GM19395 (cell line): Measurements from ENCODE around the gene ATG5.

Source experiments
- ATAC-seq: cut with Tn5 transposase; IDR thresholded peaks from one replicate; pipeline ENCODE4 v1.9.1; 2021; ENCODE audit warnings: mild to moderate bottlenecking, moderate library complexity; ENCODE audit not compliant: unreplicated experiment

ATG5 gene

DNA sequence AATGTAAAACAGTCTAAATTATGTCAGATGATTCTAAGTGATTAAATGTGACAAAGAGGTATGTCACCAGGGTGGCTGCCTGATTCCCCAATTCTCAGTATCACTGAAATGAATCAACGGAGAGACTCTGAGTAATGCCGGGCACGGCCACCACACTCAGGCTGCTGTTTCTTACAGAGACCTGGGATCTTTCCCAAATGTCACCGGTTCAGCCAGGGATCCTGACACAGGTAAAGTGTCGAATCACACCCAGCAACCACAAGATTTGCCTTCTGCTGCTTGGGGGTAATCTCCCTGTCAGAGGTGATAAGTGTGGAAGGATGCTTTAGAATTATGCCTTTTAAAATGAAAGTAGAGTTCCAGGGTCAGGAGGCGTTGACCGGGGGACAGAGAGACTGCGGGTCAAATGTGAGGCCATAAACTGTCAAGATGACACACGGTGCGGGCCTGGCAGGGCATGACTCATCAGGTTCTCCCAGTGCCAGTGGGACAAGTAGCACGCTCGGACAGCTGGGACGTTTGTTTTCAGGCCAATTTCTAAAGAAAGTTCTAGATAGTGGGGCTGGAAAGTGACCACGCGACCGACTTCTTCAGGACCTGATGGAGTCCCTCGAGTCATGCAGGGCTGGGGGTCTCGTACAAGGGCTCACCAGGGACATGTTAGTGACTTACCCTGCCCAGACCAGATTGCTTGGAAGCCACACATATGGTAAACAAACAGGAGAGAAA is 190.5 kb downstream of the ATG5 start:
- ATAC-seq, result no peak
